GM19463 (cell line): Measurements from ENCODE around the gene HDAC5.

Experiments
- ATAC-seq: cut with Tn5 transposase; IDR thresholded peaks from one replicate; pipeline ENCODE4 v1.9.1; 2021; ENCODE audit warnings: mild to moderate bottlenecking, moderate library complexity; ENCODE audit not compliant: unreplicated experiment

HDAC5 gene

DNA sequence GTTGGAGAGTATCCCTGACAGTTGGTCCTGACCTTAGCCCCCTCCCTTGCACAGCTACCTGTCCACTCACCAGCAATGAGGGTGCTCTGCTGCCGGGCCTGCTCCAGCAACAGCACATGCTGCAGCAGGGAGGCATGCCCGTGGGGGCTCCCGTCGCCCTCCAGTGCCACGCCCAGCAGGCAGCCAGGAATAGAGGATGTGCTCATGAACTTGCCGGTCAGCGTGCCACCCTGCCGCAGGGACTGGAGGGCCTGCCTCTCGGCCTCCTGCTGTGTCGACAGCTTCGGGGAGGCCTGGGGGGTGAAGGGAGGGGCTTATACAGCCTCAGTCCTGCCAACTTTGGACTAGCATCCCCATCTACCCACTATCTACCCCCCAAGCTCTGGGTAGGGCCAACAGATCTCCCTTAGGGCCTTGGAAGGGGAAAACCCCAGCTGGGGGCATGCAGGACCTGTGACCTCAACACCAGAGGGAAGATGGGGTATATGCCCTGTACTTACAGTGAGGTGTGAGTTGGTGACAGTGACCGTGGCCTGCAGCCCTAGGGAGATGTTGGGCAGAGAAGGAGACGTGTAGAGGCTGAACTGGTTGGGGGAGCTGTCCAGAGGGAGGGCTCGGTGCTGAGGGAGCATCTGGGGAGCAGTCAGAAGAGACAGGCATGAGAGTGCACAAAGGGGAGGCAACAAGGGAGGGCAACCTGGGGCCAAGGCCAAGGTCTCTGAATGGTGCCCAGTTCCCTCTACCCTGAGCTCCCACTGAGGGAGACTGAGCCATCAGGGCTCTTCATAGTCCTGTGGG, 32.0 kb downstream of the HDAC5 start:
- no peak for ATAC-seq

DNA sequence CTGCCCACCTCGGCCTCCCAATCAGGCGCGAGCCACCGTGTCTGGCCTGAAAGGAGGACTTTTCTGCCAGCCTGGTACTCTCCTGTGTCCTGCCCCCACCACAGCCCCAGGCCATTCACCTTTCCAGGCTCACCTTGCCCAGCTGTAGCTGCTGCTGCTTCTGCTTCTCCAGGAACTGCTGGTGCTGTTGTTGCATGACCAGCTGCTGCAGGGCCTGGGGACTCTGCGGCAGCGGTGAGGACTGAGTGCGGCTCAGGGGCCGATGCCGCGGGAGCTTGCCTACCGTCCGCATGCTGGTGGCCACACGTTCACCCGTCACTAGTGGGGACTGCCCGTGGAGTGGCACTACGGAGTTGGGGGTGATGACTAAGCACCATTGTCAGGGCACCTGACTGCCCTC, 35.2 kb downstream of the HDAC5 start:
- ATAC-seq, result no peak

DNA sequence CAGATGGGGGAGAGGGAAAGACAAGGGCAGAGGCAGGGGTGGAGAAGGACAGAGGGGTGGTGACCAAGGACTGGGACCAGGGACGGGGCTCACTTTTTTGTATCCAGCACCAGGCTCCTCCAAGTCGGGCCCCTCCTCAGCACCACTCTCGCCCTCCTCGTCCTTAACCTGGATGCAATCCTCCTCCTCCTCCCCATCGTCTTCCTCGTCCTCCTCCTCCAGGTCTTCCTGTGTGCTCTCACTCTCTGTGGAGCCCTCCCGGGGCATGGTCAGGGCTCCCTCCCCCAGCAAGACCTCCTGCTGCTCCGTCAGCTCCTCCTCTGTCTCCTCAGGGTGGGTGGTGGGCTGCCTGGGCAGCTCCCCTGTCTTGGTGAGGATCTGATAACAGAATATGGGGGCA, 36.1 kb downstream of the HDAC5 start:
- ATAC-seq, result no peak

DNA sequence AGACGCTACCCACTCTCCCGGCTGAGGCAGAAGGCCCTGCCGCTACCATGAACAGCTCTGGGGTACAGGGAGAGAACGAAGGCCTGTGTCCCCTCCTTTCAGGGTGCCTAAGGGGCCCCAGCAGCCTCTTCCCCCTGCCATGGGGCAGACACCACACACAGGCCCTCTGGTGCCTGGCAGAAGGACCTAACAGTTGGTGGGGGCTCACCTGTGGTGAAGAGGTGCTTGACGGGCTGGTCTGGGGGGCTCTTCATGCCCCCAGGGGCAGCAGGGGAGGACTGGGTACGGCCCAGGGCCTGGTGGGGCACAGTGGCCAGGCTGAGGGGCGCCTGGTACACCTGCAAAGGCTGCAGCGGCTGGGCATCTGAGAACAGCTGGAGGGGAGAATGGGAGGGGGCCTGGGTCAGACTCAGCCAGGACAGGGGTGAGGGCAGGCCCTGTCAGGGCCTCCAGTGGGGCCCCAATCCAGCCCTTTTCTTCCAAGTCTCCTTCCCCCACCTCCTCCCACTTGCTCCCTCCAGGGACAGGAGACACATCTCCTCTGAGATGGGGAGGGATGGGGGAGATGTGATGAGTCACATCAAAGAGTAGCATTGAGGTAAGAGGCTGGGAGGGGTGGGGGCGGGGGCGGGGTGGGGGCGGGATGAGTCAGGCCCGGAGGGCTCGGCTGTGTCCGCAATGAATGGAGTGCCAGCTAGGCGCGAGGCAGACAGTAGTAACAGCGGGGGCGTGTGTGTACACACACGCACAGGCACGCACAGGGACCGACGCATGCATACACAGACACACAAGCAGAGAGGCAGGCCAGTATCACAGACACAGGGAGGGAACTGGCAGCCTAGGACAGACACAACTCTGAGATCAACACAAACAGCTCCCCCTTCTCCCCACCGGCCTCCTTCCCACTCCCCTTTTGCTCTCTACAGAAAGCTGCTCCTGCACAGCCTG, 36.8 kb downstream of the HDAC5 start:
- no peak for ATAC-seq

DNA sequence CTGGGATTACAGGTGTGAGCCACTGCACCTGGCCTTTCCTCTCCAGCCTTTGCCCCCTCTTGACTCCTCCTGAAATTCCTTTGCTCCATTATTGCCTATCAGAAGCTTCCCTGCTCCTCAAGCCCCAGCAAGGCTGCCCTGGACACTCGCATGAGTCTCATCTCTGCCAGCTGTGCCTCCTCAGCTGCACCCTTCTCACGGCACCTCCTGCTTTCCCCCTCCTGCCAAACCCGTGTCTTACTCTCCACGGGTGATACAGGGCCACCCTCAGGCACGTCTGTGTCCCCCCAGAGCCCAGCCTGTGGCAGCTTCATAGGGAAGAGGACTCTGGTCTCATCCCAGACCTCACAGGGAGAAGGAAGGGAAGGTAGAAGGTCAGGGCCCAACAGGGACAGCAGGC, 37.5 kb downstream of the HDAC5 start:
- ATAC-seq, result no peak

DNA sequence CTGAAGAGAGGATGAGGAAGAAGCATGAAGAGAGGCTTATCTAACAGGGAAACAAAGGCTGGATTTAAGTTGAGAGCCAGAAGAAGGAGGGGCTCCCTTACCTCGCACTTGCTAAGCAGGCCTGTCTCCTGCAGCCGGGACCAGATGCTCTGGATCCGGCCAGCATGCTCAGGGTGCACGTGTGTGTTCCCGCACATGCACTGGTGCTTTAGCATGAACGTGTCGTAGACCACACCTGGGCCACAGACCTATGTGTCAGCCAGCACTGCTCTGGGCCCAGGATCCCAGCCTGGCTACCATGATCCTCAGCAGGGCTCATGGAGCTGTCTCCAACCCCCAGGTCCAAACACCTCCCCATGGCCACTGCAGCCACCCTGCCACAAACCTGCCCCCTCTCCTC, 38.5 kb downstream of the HDAC5 start:
- ATAC-seq, result no peak

DNA sequence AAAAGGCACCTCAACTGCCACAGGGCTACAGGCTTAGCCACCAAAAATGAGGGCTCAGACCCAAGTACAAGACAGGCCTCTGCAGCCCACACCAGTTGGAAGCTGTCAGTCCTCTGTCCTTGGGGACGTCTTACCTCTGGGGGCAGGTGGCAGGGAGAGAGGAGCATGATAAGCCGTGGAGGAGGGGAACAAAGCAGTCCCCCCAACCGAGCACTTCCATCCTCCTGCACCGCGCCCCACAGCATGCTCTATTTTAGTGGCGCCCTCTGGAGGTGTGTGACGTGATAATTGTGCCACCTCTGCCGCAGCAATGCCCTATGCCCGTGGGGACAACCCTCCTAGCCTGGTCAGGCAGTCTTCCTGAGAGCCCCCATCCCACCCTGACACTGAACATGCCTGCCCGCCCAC, 39.3 kb downstream of the HDAC5 start:
- no peak for ATAC-seq

DNA sequence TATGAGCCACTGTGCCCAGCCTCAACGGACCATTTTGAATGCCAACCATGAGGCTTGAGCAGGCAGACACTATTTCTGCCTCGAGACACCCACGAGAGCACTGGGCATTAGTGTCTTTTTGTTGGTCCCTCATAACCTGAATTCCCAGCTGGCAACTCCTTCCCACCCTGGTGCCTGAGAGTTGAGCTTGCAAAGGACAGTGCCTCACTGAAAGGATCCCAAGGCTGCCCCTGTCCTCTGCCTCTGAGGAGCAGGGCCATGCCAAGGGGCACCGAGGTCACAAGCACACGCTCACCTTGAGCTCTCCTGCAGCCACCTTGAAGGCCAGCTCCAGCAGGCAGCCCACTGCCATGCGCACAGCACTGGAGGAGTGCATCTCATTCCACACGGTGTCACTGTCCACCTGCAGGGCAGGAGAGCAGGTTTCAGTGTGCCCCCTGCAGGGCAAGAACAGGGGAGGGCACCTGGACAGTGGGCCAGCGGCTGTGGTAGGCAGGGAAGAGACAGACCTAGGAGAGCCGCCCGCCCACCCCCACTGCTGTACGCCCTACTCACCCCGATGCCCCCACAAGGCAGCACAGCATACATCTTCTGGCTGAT, 40.1 kb downstream of the HDAC5 start:
- no peak for ATAC-seq

DNA sequence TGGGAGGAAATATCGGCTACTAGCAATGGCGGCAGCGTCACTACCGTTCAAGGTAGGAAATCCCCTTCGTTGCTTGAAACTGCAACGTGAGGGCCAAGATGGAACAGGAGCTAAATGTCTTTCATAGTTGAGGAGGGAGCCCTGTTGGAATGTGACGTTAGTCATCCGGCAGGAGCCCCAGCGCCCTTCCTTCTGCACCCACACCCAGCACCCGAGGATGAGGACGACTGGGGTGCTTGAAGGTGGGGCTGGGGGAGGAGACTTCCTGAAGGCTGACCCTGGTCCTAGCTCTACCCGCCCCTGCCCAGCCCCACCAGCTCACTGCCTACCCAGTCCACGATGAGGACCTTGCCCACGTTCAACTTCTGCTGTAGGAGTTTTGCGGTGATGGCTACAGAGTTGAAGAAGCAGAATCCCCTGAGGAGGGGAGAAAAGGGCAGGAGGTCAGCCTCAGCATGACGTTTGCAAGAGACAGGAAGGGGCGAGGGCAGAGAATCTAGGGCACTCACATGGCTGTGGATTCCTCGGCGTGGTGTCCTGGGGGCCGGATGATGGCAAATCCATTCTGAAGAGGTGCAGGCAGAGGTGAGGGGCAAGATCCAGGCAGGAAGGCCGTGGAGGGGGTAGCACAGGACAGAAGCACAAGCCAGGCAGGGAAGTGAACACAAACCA, 41.0 kb downstream of the HDAC5 start:
- no peak for ATAC-seq

DNA sequence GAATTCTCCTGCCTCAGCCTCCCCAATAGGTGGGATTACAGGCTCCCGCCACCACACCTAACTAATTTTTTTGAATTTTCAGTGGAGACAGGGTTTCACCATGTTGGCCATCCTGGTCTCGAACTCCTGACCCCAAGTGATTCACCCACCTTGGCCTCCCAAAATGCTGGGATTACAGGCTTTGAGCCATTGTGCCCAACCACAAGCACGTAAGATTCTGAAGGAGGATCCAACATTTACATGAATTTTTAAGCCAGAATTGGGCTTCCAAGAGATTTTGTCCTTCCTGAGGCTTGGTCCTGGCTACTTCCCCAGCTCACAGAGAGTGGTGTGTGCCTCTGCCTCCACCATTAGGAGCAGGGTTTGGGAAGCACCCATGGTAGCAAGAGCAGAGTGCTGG, 41.8 kb downstream of the HDAC5 start:
- ATAC-seq, result no peak

DNA sequence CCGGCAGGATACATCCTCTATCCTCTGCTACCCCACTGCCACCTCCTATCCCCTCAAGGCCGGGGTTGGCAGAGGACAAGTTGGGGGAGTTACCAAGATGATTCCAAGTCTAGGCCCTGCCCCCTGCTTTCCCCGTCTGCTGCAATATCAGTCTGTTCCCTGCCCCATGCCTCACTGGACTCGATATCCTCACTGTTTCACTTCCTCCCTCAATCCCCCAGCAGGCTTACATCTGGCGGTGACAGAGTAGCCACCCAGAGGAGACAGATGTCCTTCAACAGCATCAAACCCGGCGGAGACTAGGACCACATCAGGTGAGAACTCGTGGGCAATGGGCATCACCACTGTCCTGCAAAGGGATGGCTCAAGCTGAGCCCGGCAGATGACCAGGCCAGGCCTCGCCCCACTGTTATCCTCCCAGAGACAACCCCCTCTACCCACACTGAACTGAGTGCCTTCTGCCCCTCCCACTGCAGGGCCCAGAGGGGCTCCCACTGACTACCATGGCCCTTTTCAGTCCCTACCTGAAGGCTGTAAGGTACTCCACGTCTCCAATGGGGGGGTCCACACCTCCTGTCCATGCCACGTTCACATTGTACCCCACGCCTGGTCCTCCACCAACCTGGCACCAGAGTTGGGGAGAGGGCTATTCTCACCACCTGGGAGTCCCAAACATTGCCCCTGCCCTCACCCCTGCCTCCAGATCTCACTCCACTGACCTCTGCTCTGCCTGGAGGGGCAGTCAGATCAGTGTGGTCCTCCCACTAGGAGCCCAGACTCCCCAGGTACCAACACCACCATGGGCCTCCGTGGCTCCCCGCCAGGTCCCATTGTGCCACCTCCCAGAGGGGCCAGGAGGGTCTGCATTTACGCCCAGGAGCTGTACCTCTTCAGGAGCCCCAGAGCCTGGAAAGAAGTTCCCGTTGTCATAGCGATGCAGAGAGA, 43.3 kb downstream of the HDAC5 start:
- ATAC-seq, result no peak

DNA sequence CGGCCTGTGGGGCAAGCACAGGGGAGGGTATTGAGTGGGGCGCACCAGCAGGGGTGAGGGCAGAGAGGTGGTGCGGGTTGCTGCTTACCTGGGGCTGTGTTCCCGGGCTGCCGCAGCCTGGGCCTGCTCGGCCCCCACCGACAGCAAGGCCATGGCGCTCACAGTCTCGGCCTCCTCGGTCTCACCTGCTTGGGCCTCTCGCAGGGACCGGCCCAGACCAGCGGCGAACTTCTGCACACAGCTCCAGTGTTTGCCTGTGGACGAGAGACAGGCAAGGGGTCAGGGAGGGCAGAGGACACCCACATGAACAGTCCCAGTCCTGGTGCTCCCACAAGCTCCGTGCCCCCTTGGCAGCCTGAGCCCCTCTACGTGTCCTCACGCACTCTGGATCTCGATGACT, 45.0 kb downstream of the HDAC5 start:
- no peak for ATAC-seq

DNA sequence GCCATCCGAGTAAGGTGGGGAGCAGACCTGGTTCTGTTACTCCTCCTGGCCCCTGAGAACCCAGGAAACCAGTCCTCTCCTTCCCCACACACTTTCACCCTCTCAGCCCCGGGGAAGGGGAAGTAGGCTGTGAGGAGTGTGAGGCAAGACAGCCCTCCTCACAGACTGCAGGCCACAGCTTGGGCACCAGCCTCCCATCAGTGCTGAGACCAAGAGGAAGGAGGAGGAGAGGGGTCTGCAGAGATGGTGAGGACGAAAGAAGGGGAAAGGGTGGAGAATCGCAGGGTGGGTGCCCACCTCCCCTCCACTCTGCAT, 45.9 kb downstream of the HDAC5 start:
- no peak for ATAC-seq

DNA sequence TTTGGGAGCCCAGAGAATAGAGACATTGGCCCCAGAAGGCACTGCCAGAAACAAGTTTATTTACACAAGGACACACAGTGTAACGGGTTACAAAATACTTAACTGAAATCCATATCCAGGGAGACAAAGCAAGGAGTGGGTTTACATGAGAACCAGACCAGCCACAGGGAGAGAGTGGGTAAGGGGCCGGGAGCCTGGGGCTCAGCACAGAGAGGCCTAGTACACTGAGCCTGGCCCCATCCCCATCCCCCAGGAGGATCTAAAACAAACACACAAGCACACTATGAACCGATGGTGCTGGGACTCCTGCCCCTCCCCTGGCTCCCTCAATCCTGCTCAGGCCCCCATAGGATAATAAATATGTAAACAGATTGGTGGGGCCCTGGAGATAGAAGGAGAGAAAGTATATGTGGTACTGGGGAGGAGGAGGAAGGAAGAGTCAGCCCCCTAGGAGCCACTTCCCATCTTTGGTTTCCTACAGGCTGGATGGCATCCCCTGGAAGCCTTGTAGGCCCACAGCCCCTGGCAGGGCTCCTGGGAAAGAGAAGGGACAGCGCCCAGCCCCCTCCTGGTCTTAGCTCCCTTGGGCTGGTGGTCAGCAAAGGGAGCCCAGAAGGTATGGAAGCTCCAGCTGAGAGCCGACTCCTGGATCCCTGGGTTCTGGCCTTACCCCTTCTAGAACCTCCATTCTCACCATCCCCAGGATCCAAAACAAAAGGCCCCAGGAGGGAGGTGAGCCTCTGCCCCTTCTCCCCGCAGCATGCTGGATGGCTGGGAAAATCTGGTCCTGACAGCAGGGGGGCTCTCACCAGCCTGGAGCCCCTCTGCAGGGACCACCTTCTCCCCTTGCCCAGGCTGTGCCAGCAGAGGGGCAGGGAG, 46.5 kb downstream of the HDAC5 start:
- ATAC-seq, result no peak

DNA sequence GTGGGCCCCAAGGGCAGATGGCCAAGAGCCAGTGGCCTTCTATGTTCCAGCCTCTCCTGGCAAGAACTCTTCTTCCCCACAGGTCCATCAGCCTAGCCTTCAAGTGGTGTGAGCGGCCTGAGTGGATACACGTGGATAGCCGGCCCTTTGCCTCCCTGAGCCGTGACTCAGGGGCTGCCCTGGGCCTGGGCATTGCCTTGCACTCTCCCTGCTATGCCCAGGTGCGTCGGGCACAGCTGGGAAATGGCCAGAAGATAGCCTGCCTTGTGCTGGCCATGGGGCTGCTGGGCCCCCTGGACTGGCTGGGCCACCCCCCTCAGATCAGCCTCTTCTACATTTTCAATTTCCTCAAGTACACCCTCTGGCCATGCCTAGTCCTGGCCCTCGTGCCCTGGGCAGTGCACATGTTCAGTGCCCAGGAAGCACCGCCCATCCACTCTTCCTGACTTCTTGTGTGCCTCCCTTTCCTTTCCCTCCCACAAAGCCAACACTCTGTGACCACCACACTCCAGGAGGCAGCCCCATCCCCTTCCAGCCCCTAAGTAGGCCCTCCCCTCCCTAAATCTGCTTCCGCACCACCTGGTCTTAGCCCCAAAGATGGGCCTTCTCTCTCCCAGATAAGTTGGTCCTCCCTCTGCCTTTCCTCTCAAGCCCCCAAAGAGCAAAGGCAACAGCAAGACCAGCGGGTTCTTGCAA, 47.7 kb downstream of the HDAC5 start:
- no peak for ATAC-seq

DNA sequence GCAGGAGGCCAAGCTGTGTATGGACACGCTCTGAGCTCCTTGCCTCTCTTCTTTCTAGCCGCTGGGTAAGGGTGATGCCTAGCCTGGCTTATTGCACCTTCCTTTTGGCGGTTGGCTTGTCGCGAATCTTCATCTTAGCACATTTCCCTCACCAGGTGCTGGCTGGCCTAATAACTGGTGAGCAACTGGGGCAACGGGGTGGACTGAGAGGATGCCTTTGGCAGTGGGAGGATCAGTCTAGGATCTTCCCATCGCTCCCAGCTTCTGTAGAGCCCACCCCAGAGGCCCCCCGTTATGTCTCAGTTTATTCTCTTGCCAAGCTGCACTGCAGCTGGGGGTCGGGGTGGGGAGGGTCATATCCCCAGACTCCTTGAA, 48.5 kb downstream of the HDAC5 start:
- ATAC-seq, result no peak

DNA sequence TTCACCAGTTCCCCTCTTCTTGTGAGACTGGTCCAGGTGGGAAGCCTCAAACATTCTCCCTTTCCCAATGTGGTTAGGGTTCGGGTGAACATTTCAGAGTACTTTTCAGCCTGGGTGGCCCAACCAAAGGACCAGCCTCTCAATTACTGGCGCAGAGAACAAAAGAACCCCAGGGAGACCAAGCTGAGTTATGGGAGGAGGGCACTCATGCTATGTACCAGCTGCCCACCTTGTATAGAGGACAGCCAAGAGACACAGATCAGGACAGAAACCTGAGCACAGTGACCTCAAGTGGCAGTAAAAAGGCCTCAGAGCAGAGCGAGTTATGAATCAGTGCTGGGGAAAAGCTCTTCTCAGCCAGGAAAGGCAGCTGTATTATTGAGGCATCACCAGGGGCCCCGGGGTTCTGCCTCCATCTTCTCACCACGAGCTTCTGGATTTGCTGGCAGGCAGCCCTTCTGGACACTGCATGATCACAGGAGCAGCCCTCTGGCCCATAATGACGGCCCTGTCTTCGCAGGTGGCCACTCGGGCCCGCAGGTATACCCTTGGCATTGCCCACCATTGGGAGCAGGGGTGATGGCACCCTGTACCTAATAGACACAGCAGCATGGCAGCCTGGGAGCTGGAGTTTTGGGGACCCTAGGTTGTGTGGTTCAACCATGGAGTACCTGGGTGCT, 49.1 kb downstream of the HDAC5 start:
- no peak for ATAC-seq

DNA sequence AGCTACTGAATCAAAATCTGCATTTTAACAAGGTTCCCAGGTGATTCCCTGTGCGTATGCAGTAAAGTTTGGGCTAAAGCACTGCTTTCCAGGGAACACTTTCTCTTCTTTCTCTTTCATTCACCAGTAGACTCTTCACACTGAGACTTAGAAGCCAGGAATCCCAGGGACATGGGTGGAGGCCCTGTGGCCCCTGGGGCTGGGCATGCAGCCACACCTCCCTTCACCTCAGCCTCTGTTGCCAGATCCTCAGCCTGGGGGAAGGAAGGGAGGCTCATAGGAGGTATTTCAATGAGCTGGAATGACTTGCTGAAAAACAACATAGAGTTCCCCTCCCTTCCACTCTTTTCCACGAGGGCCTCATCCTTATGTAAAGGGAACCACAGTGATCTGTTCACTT, 51.7 kb downstream of the HDAC5 start:
- no peak for ATAC-seq
